HG02642 (cell line): ENCODE results near the gene CCNL2.
A peak's percentile ranks its signal among the peaks of the same experiment; 100 is the strongest.
"Not testable (repeated sequence)": the region's sequence is repeated elsewhere in the genome, so short reads cannot be mapped to it uniquely, and the experiment has no call there.

Experiments used
- ATAC-seq: cut with Tn5 transposase; IDR thresholded peaks from one replicate; pipeline ENCODE4 v1.9.1; 2021; ENCODE audit warnings: mild to moderate bottlenecking; ENCODE audit not compliant: unreplicated experiment, poor library complexity

CCNL2 gene

DNA sequence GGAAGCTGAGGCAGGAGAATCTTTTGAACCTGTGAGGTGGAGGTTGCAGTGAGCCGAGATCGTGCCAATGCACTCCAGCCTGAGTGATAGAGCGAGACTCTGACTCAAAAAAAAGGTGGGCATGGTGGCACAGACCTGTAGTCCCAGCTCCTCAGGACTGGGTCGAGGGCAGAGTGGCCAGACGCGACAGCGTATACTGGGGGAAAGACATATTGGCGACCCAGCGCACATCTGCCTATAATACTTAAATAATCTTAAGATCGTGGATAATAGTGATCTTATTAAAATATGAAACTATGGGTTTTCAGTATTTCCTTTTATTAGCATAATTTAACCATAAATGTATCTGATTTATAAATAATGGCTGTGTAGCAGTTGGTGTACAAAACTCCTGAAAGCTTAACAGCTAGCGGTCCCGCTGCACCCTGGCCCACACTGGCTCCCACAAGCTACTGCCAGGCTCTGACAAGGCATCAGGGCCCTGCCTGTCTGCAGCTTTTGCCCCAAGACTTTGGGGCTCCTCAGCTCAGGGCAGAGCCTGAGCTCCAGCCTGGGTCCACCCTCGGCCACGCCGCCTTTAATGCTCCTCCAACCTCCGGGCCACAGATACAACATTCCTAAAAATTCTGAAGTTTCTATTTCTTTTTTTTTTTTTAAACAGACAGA is 21.5 kb downstream of the CCNL2 start:
- no peak for ATAC-seq

DNA sequence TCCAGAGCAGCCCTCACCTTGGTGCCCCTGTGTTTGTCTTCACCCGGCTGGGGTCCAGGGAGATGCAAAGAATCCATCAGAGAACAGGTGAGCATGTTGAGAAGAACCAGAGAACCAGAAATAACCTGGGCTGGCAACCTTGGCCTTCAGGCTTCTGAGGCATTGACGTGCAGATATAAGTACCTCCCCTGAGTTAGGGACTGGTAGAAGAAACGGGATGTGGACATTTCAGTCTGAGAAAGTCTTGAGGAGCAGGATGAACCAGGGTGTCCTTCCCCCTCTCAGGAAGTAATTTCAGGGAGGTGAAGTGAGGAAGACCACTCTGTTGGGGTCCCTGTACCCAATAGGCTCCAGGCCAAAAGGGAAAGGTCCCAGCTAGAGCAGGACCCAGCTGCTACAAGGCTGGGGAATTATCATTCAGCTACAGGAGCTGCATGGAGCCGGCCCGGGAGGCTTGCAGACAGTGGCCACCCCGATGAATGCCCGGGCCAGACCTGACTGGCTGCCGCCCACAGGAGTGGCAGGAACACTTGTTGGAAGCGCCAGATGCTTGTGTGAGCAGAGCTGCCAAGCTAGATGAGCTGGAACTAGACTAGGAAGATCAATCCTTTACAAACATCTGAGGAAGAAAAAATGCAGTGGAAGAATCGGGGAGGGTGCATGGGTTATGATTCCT is 22.4 kb downstream of the CCNL2 start:
- no peak for ATAC-seq

- peak; percentile 85 for ATAC-seq
These were observed 24.0 kb downstream of the CCNL2 start, which contains the start of gene AURKAIP1 for GRCh38 chr1:1374929-1375662. TSS of gene AURKAIP1 (minus strand) at chr1:1375207. CDS start at chr1:1374756, 451 bp downstream.

DNA sequence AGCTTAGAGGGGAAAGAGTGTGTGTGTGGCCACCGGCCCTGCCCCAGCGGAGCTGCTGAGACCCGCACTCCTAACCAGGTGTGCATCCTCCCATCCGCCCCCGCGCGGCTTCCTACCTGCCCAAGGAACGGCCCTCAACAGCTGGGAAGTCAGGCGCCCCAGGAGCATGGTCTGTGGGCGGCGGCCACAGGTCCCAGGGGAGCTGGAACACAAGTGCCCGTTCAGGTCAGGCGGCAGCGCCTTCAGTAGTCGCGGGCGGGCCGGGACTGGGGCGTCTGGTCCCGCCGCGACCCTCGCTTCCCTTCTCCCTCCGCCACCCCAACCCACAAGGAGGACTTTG is 24.6 kb downstream of the CCNL2 start:
- ATAC-seq, result peak; percentile 8

DNA sequence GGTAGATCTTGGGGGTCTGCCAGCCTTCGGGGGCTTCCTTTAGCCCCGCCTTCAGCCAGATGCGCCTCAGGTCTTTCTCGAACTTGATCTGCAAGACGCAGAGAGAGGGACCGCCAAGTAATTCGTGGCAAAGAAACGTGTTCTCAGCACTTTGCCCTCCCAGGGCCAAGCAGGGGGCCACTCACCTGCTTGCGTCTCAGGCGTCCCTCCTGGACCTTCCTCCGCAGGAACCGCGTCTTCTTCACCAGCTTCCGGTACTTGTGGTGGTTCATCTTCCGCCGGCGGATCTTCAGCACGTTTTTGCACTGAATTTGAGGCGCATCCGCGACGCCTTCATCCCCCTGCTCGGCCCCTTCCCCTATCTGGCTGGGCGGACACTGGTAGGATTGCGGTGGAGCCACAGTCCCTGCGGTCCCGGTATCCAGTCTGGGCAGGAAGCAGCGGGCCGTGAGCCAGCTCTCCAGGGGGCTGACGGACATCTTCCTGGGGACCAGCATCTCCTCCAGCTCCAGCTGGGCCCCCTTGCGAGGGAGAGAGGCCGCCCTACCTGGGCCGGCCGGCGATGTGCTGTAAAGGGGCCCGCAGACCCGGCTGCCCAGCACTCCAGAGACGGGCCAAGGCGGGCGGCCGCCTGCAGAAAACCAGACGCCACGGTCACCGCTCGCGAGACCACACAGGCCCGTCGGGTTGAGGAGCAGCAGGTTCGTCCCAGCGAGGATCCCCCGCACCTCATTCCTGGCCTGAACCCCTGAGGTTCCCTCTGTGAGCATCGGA is 25.1 kb downstream of the CCNL2 start:
- no peak for ATAC-seq

- no peak for ATAC-seq
These were observed 25.9 kb downstream of the CCNL2 start for GRCh38 chr1:1373051-1373814.

- no peak for ATAC-seq
These were observed 27.1 kb downstream of the CCNL2 start for GRCh38 chr1:1371746-1372711.

- ATAC-seq, result no peak
These were observed 27.8 kb downstream of the CCNL2 start for GRCh38 chr1:1371364-1371745.

GRCh38 chr1:1370771-1371300 is 28.3 kb downstream of the CCNL2 start:
- ATAC-seq, result no peak

GRCh38 chr1:1370094-1370493 is 29.0 kb downstream of the CCNL2 start:
- not testable (repeated sequence) for ATAC-seq

DNA sequence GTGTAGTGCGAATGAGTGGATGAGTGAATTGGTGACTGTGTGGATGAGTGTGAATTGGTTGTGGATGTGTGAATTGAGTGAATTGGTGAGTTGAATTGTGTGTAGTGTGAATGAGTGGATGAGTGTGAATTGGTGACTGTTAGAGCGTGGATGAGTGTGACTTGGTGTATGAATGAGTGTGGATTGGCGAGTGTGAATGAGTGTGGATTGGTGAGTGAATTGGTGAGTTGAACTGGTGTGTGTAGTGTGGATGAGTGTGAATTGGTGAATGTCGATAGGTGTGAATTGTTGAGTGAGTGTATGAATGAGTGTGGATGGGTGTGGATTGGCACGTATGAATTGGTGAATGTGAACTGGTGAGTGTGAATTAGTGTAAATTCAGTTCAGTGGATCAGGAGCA is 31.8 kb downstream of the CCNL2 start:
- no peak for ATAC-seq

DNA sequence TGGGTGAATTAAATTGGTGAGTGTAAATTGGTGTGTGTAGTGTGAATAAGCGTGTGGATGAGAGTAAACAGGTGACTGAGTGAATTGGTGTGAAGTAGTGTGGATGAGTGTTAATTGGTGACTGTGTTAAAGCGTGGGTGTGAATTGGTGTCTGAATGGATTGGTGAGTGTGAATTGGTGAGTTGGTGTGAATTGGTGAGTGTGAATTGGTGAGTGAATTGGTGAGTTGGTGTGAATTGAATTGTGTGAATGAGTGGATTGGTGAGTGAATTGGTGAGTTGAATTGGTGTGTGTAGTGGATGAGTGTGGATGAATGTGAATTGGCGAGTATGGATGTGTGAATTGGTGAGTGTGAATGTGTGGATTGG is 32.5 kb downstream of the CCNL2 start:
- ATAC-seq, result no peak

DNA sequence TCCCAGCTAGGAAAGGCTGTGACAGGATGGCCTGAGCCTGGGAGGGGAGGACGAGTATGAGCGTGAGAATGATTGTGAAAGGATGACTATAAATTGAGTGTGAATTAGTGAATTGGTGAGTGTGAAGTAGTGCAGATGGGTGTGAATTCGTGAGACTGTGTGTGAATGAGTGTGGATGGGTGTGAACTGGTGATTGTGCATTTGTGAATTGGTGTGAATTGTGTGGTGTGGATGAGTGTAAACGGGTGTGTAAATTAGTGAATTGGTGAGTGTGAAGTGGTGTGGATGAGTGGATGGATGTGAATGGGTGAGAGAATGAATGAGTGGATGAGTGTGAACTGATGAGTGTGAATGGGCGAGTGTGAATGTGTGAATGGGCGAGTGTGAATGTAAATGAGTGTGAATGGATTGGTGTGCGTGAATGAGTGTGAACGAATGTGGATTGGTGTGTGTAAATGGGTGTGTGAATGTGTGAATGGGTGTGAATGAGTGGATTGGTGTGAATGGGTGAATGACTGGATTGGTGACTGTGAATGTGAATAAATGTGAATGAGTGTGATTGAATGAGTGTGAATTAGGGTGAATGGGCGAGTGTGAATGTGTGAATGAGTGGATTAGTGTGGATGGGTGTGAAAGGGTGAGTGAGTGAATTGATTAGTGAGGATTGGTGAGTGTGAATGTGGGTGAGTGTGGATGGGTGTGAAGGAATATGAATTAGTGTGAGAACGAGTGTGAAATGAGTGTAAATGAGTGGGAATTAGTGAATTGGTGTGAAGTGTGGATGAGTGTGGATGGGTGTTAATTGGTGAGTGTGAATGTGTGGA is 33.0 kb downstream of the CCNL2 start:
- ATAC-seq, result no peak

GRCh38 chr1:1364266-1364665 is 34.9 kb downstream of the CCNL2 start:
- ATAC-seq, result no peak

- ATAC-seq, result no peak
These were observed 37.1 kb downstream of the CCNL2 start for GRCh38 chr1:1361982-1362423.

- no peak for ATAC-seq
These were observed 37.7 kb downstream of the CCNL2 start for GRCh38 chr1:1361233-1361981.

- ATAC-seq, result no peak
These were observed 38.5 kb downstream of the CCNL2 start for GRCh38 chr1:1360506-1361169.
